GM18508 (cell line): ENCODE data around the gene DNAH7.
A peak's percentile ranks its signal among the peaks of the same experiment; 100 is the strongest.

Experiments
- ATAC-seq: cut with Tn5 transposase; IDR thresholded peaks from one replicate; pipeline ENCODE4 v1.9.1; 2021; ENCODE audit warnings: moderate number of reproducible peaks; ENCODE audit not compliant: insufficient read depth, unreplicated experiment

The DNAH7 gene

DNA sequence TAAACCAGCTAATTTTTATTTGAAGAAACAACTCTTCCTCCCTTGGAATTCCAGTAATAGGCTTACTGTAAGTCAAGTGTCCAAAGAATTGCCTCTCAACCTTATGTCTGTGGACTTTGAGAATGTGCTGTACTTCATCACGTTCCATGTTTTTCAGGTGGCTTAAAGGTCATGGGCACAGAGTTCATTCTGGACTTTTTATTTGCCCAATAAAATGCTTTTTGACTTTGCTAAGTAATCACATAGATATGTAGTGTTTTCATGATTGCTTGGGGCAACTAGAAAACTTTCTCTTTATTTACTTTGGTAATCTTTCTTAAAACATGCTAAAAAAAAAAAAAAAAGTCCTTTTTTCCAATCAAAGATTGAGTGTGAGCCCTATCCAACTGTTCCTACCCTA is 10.4 kb upstream of the DNAH7 start:
- ATAC-seq: no peak

DNA sequence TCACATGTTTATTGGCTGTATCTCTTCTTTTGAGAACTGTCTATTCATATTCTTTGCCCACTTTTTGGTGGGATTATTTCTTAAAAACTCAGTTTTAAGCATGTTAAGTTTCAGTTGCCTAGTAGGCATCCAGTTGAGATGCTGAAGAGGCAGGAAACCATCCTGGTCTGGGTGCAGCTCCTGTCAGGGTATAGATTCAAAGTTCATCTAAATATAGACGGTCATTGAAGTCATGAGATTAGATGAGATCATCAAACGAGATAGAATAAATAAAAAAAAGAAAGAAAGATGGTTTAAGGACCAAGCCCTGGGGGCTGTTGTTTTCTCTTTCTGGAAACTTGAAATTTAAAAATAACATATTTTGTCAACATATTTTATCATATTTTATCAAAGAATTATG is 9.2 kb upstream of the DNAH7 start:
- no peak for ATAC-seq

DNA sequence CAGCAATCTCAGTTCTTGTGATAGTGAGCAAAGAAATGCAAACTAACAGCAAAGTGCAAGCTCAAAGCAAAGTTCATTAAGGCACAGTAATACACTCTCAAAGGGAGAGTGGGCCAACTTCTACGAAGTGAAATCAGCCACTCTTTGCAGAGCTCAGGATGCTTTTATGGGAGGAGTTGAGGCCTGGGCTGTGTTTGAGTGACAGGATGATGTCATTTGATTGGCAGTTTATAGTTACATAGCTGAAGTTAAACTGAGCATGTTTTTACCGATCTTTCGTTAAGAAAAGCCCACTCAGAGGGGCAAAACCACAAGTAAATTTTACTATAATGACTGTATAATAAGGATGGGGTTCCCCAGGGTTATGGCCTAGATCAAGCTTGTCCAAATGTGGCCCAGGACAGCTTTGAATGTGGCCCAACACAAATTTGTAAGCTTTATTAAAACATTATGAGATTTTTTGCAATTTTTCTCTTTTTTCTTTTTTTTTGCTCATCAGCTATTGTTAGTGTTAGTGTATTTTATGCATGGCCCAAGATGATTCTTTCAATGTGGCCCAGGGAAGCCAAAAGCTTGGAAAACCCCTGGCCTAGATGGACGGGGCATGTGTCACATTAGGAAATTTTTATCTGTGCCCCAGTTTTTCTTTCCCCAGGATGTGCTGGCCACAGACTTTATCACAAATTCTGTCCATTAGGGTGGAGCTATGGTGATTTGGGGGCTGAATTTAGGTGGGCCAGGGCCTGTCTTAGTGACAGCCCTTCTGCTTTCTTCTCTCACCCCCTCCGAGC is 8.3 kb upstream of the DNAH7 start:
- peak; percentile 40 for ATAC-seq

DNA sequence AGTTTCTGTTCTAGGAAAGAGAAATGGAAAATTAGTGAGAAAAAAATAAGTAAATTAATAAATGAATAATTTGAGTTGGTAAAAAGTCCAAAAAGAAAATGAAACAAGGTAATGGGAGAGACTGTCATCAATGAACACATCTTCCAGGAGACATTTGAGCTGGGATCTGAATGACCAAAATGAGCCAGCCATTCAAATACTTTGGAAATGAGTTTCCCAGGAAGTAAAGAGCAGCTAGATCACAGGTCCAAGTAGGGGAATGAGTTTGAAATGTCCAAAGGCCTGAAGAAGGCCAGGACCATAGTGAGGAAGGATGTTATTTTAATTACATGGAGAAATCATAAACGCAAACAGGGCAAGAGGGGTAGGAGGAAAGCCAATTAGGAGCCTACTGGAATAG is 6.6 kb upstream of the DNAH7 start:
- ATAC-seq: no peak

DNA sequence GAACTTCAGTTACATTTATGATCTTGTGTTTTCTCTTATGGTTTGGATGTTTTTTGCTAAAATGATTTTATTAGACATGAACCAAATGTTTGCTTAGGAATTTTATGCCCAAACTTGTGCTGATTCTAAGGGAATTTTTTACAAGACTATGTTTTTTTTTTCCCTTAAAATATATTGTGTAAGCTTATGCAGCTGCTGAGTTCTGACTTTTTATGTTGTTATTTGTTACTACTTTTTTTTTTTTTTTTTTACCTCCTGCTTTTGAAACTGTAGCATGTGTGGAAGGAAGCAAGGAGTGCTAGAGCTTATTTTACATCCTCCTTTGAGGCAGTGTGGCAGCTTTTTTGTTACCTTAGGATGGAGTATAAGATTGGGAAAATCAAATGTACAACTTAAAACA is 6.0 kb upstream of the DNAH7 start:
- ATAC-seq: no peak

DNA sequence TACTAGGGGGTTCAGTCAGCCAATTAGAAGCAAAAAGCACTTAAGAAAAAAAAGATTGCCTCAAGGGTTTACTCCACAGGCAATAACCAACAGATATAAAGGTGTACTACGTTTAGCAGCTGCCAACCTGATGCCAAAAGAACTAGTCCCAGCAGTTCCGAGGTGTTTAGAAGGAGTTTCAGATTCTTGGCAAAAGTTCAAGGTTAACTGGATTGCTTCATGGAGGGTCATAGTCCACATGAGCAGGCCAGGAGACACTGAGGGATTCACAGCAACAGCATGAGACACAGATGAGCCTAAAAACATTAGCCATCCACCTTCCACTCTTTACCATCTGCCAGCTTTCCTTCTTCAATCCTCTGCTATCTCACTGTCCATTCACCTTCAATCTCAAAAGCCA is 4.9 kb upstream of the DNAH7 start:
- no peak for ATAC-seq

DNA sequence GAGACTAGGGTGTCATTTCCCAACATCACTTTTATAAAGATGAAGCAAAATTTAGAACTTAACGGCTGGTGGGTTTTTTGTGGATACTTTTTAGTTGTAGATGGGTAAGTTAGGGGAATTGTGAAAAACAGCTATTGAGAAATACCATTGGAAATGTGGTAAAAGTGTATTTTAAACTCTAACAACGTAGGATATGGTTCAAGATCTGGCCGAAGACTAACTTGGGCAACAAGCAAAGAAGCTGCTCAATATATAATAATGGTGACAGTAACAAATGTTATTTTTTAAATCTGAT is 1.6 kb downstream of the DNAH7 start:
- no peak for ATAC-seq

DNA sequence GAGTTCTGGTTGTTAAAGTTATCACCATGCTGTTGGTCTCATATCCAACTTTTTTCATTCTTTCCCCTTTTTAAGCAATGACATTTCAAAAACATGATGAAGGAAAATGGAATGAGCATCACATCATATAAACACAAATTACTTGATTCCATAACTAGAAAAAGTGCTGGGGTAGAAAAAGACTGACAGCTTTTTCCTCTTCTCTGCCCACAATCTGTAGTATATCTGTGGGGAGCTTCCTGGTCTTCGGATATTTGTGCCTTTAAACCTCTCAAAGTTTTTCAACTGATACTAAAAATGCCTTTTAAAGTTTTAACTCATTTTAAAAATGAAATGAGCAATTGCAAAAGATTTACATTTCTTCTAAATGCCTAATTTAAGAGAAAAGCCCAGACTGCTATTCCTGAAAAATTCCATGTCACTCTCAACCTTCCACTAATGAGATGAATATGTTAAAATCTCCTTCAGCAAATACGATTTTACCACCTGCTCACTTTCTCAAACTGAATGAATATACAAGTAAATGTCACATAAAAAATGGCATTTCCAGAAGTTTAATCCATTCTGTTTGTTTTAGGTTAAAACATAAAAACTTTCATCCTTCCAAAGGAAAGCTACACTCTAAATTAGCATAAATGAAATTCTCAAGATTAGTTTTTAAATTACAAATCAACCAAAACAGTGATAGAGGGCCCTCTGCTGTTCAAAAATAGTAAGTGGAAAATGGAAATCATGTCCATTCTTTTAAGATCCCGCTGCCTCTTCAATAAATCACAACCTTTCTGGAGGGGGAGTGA is 2.1 kb downstream of the DNAH7 start:
- no peak for ATAC-seq

DNA sequence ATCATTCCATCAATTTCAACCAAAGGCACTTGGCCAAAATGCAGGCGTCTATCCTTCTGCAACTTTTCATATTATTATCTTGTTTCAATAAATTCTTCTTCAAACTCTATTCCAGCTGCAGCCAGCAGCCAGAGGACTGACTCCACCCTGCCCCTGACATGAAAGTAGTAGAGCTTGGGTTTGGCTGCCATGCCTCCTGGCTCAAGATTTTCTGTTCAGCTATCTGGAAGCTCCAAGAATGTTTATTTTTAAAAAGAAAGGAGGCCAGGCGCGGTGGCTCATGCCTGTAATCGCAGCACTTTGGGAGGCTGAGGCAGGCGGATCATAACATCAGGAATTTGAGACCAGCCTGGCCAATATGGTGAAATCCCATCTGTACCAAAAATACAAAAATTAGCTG is 4.9 kb downstream of the DNAH7 start:
- no peak for ATAC-seq

DNA sequence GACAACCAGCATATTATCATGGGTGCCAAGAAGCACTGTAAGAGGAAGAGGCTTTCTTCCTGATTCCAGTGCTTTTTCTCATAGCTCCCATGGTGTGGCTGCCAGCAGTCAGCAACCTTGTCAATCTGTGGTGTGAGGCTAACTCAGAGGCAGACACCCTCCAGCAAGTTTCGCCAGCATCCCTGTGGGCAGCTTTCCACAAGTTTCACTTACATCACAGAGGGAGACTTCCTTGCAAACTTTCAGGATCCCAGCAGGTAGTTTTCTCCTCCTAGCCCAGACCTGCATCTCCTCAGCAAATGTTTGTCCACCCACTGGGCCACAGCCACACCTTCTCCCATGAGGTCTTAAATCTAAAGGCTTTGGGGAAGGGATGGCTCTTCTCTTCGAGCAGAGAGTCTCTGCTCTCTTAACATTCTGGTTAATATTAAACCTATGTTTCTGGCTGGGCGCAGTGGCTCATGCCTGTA is 9.1 kb downstream of the DNAH7 start:
- no peak for ATAC-seq

DNA sequence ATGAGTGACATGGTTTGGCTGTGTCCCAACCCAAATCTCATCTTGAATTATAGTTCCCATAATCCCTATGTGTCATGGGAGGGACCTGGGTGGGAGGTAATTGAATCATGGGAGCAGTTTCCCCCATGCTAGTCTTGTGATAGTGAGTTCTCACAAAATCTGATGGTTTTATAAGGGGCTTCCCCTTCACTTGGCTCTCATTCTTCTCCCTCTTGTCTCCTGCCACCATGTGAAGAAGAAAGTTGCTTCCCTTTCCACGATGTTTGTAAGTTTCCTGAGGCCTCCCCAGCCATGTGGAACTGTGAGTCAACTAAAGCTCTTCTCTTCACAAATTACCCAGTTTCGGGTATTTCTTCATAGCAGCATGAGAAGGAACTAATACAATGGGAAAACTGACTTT is 14.0 kb downstream of the DNAH7 start:
- ATAC-seq: no peak

DNA sequence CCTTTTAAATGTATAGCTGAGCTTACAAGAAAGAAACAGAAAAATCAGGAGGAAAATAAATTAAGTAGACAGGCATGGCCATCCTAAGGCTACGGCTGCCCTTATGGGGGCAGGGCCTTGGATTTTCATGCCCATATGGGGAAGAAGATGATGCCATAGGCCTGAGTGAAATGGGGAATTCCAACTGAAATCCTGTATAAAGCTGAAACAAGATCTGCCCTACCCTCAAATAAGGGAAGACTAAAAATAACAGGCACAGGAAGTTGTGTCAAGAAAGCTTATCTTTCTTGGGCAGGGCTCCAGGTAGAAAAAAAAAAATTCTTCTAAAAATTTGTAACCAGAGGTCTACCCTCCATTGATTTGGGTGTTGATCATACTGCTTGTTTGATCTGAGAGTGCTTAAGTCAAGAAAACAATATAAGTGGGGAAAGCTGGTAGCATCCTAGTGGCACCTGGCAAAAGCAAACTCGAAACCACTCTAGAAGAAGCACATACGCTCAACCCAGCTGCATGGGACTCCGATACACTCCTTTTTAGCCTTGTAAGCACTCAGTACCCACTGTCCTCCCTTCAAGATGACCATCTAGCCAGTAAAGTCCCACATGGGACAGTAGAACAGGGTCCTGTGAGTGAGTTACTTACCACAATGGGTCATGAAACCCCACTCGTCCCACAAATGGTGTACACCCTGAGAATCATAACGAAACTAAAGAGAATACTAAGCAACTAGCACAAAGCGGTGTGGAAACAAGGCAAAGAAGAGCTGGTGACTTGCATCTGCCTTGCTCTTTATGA is 22.3 kb downstream of the DNAH7 start:
- no peak for ATAC-seq

DNA sequence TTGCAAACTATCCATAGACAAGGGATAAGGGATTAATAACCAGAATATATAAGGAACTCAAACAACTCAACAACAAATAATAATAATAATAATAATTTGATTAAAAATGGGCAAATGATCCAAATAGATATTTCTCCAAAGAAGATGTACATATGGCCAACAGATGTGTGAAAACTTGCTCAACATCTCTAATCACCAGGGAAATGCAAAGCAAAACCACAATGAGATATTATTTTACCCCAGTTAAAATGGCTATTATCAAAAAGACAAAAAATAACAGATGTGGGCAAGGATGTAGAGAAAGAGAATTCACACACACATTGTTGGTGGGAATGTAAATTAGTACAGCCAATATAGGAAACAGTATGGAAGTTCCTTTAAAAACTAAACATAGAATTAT is 26.9 kb downstream of the DNAH7 start:
- no peak for ATAC-seq

DNA sequence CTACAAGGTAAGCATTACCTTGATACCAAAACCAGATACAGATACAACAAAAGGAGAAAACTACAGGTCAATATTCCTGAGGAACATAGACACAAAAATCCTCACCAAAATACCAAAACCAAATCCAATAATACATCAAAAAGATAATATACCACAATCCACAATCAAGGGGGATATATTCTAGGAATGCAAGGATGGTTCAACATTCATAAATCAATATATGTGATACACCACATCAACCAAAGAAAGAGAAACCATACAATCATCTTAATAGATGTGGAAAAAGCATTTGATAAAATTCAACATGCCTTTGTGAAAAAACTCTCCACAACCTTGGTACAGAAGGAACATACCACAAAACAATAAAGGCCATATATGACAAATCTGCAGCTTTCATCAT is 28.4 kb downstream of the DNAH7 start:
- no peak for ATAC-seq

DNA sequence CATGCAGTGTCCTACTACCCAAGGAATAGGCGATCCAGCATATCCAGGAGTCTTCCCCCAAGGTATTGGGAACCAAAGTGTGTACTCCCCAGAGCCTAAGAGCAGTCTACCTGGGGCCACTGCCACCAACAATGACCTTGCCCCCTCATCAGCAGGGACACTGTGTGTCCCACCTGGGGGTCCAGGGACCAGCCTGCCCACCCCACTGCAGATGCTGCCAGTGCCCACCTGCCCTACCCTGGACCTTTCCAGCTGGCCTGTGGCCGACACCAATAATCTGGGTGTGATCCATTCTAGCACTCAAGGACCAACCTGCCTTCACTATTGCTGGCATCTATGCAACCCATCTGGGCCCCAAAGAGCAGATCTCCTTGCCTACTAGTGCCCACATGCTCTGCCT is 32.2 kb downstream of the DNAH7 start:
- ATAC-seq: no peak

DNA sequence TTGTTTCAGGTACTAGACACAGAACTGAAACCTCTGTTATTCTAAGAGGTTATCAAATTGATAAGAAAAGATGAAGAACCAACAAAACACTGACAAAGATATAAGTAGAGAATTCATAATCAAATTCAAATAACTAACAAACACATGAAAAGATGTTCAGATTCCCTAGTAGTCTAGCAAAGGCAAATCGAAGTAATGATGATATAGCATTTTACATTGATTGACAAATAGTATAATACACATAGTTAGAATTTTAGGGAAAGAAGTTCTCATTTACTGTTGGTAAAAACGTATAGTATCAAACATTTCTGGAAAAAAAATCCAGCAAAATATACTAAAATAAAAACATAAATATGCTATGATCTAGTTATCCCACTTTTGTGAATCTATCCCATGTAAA is 50.6 kb downstream of the DNAH7 start:
- no peak for ATAC-seq

DNA sequence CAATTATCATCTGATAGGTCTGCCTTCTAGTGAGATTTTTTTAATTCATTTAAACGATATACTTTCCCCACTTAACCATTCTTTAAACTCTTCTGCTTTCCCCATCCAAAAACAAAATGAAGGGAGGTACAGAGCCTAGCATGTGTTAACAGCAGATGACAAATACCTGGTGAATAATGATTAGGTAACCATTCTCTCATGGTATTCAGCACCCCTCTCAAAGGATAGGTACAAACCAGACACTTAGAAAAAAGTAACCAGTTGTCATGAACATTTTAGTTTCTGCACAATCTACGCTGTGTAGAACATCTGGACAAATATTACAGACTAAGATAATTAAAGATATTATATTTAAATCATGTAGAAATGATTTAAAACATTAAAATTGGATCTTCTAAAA is 56.3 kb downstream of the DNAH7 start:
- ATAC-seq: no peak

DNA sequence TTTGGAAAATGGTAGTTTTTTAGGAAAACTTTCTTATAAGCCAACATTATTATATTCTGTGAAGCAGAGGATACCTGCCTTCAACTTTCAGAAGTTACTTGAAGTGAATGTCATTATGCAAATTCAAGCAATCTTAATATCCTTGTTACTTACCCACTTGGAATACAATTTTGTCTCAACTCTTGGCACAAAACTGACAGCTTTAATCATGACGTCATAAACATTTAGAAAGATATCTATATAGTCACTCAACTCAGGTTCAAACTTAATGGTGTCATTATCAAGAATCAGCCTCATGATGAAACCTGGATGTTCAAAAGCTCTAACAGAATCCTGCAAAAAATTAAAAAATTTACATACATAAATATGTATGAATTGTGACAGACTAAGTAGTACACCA is 68.1 kb downstream of the DNAH7 start:
- no peak for ATAC-seq

DNA sequence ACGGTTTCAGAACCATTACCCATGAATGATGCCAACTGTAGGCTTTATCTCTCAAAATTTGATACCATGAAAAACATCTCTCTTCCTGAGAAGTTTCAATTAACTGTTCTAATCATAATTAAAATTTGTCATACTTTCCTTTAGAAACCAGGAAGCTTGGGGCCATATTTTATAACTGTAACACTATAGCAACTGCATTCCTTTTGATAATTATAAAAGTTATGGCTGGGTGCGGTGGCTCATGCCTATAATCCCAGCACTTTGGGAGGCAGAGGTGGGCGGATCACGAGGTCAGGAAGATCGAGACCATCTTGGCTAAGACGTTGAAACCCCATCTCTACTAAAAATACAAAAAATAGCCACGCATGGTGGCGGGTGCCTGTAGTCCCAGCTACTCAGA is 70.6 kb downstream of the DNAH7 start:
- no peak for ATAC-seq

DNA sequence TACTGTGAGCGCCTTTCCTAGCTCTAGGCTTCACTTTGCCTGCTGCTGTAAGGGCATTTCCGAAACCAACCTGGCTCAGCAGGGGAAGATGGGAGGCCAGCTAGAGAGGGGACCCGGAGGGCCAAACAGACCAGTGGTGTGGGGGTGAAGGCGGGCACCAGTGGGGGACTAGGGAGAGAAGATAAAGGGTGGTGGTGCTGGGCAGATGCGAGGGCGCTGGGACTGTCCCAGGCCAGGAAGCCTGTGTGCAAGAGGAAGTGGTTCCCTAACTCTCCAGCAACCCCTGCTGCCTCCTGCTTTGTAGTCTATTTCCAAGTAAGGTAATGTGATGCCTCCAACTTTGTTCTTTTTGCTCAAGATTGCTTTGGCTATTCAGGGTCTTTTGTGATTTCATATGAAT is 73.1 kb downstream of the DNAH7 start:
- ATAC-seq: no peak

DNA sequence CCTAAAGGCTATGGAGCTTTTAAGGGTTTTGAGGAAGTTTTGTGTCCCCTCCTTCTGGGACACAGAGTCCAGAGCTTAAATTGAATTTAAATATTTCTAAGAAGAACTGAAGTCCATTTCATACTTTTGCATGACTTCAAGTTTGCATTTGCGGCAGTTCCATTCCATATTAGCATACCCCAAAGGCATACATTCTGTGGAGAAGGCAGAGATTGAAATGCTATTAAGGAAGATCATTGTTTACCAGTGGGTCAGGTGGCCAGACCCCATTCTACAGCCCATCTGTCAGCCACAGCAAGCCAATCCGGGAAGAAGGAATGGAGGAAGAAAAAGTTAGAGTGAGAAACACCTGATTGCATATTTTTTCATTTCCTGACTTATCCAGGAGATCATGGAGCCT is 75.0 kb downstream of the DNAH7 start:
- ATAC-seq: no peak
